GM19438 (cell line): ENCODE data around the gene ZNF30.
"Not testable (repeated sequence)": the region's sequence is repeated elsewhere in the genome, so short reads cannot be mapped to it uniquely, and the experiment has no call there.

Source experiments
- ATAC-seq: cut with Tn5 transposase; IDR thresholded peaks from one replicate; pipeline ENCODE4 v1.9.1; 2021; ENCODE audit warnings: low read depth; ENCODE audit not compliant: unreplicated experiment

Gene ZNF30

GRCh38 chr19:34985249-34986022 is 58.7 kb downstream of the ZNF30 start:
- no peak for ATAC-seq

DNA sequence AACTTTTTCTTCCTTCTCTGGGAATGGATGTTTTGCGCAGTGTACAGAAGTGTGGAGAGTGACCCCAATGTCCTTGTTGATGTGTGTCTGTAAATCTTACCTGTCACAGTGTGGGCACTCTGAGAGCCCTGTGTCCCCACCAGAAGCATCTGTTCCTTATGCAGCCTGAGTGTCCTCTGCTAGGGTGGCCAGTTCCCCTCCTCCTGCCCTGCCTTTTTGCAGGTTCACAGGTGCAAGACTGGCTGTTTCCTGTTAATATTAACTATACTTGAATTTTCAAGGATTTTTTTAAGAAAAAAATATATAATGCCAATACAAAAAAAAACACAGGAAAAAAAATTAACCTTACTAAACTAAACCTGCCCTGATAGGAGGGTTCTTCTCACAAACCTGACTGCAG is 61.4 kb downstream of the ZNF30 start:
- no peak for ATAC-seq

DNA sequence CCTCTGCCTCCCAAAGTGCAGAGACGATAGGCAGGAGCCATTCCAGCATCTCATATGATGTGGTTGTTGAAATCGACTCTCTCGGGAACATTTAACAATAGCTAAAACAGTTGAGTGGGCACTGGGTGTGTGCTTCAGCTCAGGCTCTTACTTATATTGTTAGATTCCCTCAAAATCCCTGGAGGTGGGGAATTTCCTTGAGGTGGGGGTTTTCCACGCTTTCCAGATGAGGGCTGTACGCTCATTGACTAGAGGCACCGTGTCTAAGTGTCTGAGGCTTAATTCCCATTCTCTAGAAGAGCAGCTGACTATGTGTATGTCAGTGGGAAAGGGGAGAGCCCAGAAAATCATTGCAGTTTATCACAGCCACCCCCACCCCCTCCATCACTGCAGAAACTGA is 62.6 kb downstream of the ZNF30 start:
- ATAC-seq = no peak

DNA sequence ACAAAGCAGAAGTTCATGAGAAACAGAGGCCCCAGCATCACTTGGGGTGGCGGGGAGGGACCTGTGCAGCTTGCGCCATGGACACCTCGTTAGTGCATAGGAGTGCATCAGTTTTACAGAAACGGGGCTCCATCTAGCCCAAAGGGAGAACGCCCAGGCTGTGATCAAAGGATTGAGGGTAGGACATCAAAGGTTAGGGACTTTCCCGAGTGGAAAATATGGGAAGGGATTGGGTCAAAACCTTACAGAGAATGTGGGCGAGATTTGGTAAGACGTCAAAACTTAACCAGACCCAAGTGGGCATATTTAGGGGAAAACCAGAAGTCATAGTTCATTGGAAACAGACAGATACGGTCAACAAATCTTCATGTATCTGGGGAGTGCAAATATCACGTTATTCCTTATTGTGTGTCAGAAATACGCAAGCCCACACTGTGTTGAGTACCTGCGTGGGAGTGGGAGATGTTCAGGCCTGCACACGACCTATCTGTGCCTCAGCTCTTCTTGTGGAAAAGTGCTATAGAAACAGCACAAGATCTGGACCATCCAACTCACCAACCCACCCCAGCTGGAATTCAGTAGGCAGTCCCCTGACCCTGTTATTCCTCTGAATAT is 64.0 kb downstream of the ZNF30 start:
- ATAC-seq = no peak

DNA sequence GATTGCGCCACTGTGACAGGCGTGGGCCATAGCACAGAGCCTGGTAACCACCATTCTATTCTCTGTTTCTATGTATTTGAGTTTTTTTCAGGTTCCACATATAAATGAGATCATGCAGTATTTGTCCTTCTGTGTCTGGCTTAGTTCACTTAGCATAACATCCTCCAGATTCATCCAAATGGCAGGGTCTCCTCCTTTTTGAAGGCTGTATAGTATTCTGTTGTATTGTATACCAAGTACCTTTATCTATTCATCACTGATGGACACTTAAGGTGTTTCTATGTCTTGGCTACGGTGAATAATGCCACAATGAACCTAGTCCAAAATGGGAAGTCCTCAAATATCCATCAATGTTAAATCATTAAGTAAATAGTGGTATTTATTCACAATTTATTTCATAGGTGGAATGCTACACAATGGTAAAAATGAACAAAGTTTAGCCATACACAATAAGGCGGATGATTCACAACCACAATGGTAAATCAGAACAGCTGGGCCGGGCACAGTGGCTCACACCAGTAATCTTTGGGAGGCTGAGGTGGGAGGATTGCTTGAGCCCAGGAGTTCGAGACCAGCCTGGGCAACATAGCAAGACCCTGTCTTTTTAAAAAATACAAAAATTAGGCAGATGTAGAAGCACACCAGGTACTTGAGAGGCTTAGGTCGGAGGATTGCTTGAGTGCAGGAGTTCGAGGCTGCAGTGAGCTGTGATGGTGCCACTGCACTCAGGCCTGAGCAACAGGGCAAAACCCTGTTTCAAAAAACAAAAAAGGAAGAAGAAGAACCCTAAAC is 65.0 kb downstream of the ZNF30 start:
- no peak for ATAC-seq

GRCh38 chr19:34992582-34992981 is 65.9 kb downstream of the ZNF30 start:
- ATAC-seq = not testable (repeated sequence)

GRCh38 chr19:34994286-34994642 is 67.6 kb downstream of the ZNF30 start:
- no peak for ATAC-seq
